SJCRH30 (cell line): ENCODE measurements around the gene POLN. TPM values are rescaled to one million over a fixed set of nuclear protein-coding genes. Genes with fewer than 3 reads are reported as not detected.
"Not testable (repeated sequence)": the region's sequence is repeated elsewhere in the genome, so short reads cannot be mapped to it uniquely, and the experiment has no call there.

ENCODE experiments used
- DNase-seq, 2 experiments: peaks; one replicate each; pipeline ENCODE4 v3.0.0-alpha.2; 2015 to 2020
- H3K27ac ChIP-seq: fragments of 250-450 bp; sonication (Bioruptor Pico); 2 replicates; pipeline ENCODE4 v1.5.1; 2020; ENCODE audit warnings: mild to moderate bottlenecking, moderate library complexity
- H3K27me3 ChIP-seq: fragments of 250-450 bp; sonication (Bioruptor Pico); 2 replicates; pipeline ENCODE4 v1.5.1; 2020; ENCODE audit warnings: mild to moderate bottlenecking, moderate library complexity
- H3K36me3 ChIP-seq: fragments of 250-450 bp; sonication (Bioruptor Pico); 2 replicates; pipeline ENCODE4 v1.5.1; 2020; ENCODE audit warnings: mild to moderate bottlenecking, moderate library complexity
- H3K4me1 ChIP-seq: fragments of 250-450 bp; sonication (Bioruptor Pico); 2 replicates; pipeline ENCODE4 v1.5.1; 2020; ENCODE audit warnings: mild to moderate bottlenecking, moderate library complexity
- H3K4me3 ChIP-seq: fragments of 250-450 bp; sonication (Bioruptor Pico); 2 replicates; pipeline ENCODE4 v1.5.1; 2020; ENCODE audit warnings: mild to moderate bottlenecking, moderate library complexity
- H3K9me3 ChIP-seq: fragments of 250-450 bp; sonication (Bioruptor Pico); replicated peaks from 2 replicates; pipeline ENCODE4 v1.5.1; 2020; ENCODE audit warnings: mild to moderate bottlenecking, moderate library complexity
- total RNA-seq: library from RNA; depleted of rRNA; stranded (reverse); fragments of >200 nt; shearing (Covaris generic); gene quantifications from 2 replicates; pipeline ENCODE4 v1.2.3, GENCODE V29; 2014

POLN gene
- total RNA-seq, 1 experiment from 2014 or later = 1.4 TPM

GRCh38 chr4:2245057-2245786 is 3.3 kb upstream of the POLN start:
- Histone ChIP-seq H3K4me1 (no peaks in the 10 kb centered on the region), H3K27me3 (no peaks in the 10 kb centered on the region), H3K36me3 (no peaks in the 10 kb centered on the region), H3K27ac (no peak overlapping the region), H3K4me3 (no peak overlapping the region), H3K9me3 (no peaks in the 10 kb centered on the region)
- DNase-seq = no peak

- peak; percentile 49 to 70 for DNase-seq
- Histone ChIP-seq H3K36me3 (peaks cover 8% of the 10 kb centered on the region), H3K27ac (no peak overlapping the region), H3K4me1 (peaks cover 8% of the 10 kb centered on the region; the same call in 1 of the 2 replicates), H3K9me3 (no peaks in the 10 kb centered on the region), H3K27me3 (no peaks in the 10 kb centered on the region), H3K4me3 (no peak overlapping the region)
Observed at GRCh38 chr4:2243681-2244380, 1.9 kb upstream of the POLN start.

GRCh38 chr4:2241003-2241402 is 918 bp downstream of the POLN start:
- Histone ChIP-seq H3K27ac (no peak overlapping the region; the same call in 1 of the 2 replicates), H3K4me1 (peaks cover 12% of the 10 kb centered on the region; the same call in 1 of the 2 replicates), H3K27me3 (no peaks in the 10 kb centered on the region), H3K36me3 (peaks cover 16% of the 10 kb centered on the region), H3K9me3 (no peaks in the 10 kb centered on the region), H3K4me3 (peak overlapping the region; percentile 81)
- no peak for DNase-seq

- no peaks in the 10 kb centered on the region for H3K9me3 ChIP-seq
- no peak for DNase-seq
- H3K4me1 ChIP-seq = peaks cover 12% of the 10 kb centered on the region; the same call in 1 of the 2 replicates
- H3K36me3 ChIP-seq = peaks cover 30% of the 10 kb centered on the region
- H3K27me3 ChIP-seq = no peaks in the 10 kb centered on the region
- H3K27ac ChIP-seq = no peak overlapping the region
- no peak overlapping the region for H3K4me3 ChIP-seq
Observed at GRCh38 chr4:2236944-2237666, 4.8 kb downstream of the POLN start.

GRCh38 chr4:2231082-2231481 is 10.8 kb downstream of the POLN start:
- no peak for DNase-seq
- no peaks in the 10 kb centered on the region for H3K4me1 ChIP-seq
- H3K9me3 ChIP-seq = no peaks in the 10 kb centered on the region
- H3K4me3 ChIP-seq = no peak overlapping the region
- no peak overlapping the region for H3K27ac ChIP-seq
- H3K36me3 ChIP-seq = peaks cover 18% of the 10 kb centered on the region
- no peaks in the 10 kb centered on the region for H3K27me3 ChIP-seq

- Histone ChIP-seq H3K9me3 (no peaks in the 10 kb centered on the region), H3K36me3 (peaks cover 4% of the 10 kb centered on the region), H3K4me3 (no peak overlapping the region), H3K27ac (no peak overlapping the region), H3K27me3 (no peaks in the 10 kb centered on the region), H3K4me1 (no peaks in the 10 kb centered on the region)
- no peak for DNase-seq
Observed at GRCh38 chr4:2226261-2226660, 15.7 kb downstream of the POLN start.

- Histone ChIP-seq H3K9me3 (no peaks in the 10 kb centered on the region), H3K4me3 (no peak overlapping the region), H3K4me1 (no peaks in the 10 kb centered on the region), H3K27me3 (no peaks in the 10 kb centered on the region), H3K36me3 (no peaks in the 10 kb centered on the region), H3K27ac (no peak overlapping the region)
- DNase-seq = no peak
Observed at GRCh38 chr4:2222838-2223237, 19.1 kb downstream of the POLN start.

- not testable (repeated sequence) for H3K4me3 ChIP-seq, H3K4me1 ChIP-seq, H3K27ac ChIP-seq, H3K36me3 ChIP-seq, H3K9me3 ChIP-seq, DNase-seq, H3K27me3 ChIP-seq
Observed at GRCh38 chr4:2221378-2221777, 20.5 kb downstream of the POLN start.

GRCh38 chr4:2220016-2220630 is 21.8 kb downstream of the POLN start:
- Histone ChIP-seq H3K9me3 (no peaks in the 10 kb centered on the region), H3K36me3 (no peaks in the 10 kb centered on the region), H3K27me3 (no peaks in the 10 kb centered on the region), H3K4me3 (no peak overlapping the region), H3K27ac (no peak overlapping the region), H3K4me1 (no peaks in the 10 kb centered on the region)
- DNase-seq = peak; percentile 69 to 84

GRCh38 chr4:2219233-2219760 is 22.6 kb downstream of the POLN start:
- no peak for DNase-seq
- H3K27me3 ChIP-seq = no peaks in the 10 kb centered on the region
- no peaks in the 10 kb centered on the region for H3K9me3 ChIP-seq
- H3K36me3 ChIP-seq = no peaks in the 10 kb centered on the region
- no peak overlapping the region for H3K4me3 ChIP-seq
- H3K27ac ChIP-seq = no peak overlapping the region
- no peaks in the 10 kb centered on the region for H3K4me1 ChIP-seq

- no peaks in the 10 kb centered on the region for H3K9me3 ChIP-seq
- no peak overlapping the region for H3K27ac ChIP-seq
- H3K36me3 ChIP-seq = no peaks in the 10 kb centered on the region
- no peaks in the 10 kb centered on the region for H3K27me3 ChIP-seq
- no peaks in the 10 kb centered on the region for H3K4me1 ChIP-seq
- no peak overlapping the region for H3K4me3 ChIP-seq
- no peak for DNase-seq
Observed at GRCh38 chr4:2218436-2218835, 23.5 kb downstream of the POLN start.

- DNase-seq = no peak
- H3K36me3 ChIP-seq = no peaks in the 10 kb centered on the region
Observed at GRCh38 chr4:2217726-2218125, 24.2 kb downstream of the POLN start.

GRCh38 chr4:2212831-2213230 is 29.1 kb downstream of the POLN start:
- H3K36me3 ChIP-seq = no peaks in the 10 kb centered on the region
- no peaks in the 10 kb centered on the region for H3K4me1 ChIP-seq
- H3K4me3 ChIP-seq = no peak overlapping the region
- no peak for DNase-seq
- H3K27ac ChIP-seq = no peak overlapping the region
- H3K27me3 ChIP-seq = no peaks in the 10 kb centered on the region
- no peaks in the 10 kb centered on the region for H3K9me3 ChIP-seq

More at GRCh38 chr4:2217726-2218125, 24.2 kb downstream of the POLN start:
- Histone ChIP-seq H3K27me3 (no peaks in the 10 kb centered on the region), H3K9me3 (no peaks in the 10 kb centered on the region), H3K27ac (no peak overlapping the region), H3K4me3 (no peak overlapping the region), H3K4me1 (no peaks in the 10 kb centered on the region)

- not testable (repeated sequence) for H3K27me3 ChIP-seq, H3K27ac ChIP-seq, H3K4me3 ChIP-seq, H3K4me1 ChIP-seq, H3K36me3 ChIP-seq, DNase-seq, H3K9me3 ChIP-seq
Observed at GRCh38 chr4:2202789-2203188, 39.1 kb downstream of the POLN start.
